Renal cortex interstitium (tissue), 15 donors: ENCODE results near the gene AQR. TPM values are rescaled to one million over a fixed set of nuclear protein-coding genes. Genes with fewer than 3 reads are reported as not detected.

Experiments used
- DNase-seq, 11 donors: peaks; one replicate each; pipeline ENCODE4 v3.0.0-alpha.2; 2013; ENCODE audit warnings: low read depth in 9 of 11, low spot score in 4 of 11; ENCODE audit errors: extremely low read depth in 1 of 11
- long read RNA-seq, 16 experiments: transcript quantifications; one replicate each; lab custom pipeline, GENCODE V29; 2026
- polyA plus RNA-seq, 3 donors: library from polyadenylated mRNA; unstranded; fragments of 120-200 nt; gene quantifications; one replicate each; pipeline ENCODE4 v1.2.1, GENCODE V29; 2013; ENCODE audit not compliant: insufficient read length in 3 of 3

Gene AQR
- 10 to 100 TPM; 36.4 to 44.8 (median 41.8) TPM for polyA plus RNA-seq
- long read RNA-seq, donor 1, partial matches to known transcripts = 0 of 4 reads
- long read RNA-seq, donor 1, other reads (novel, unspliced or antisense) = 0 of 4 reads
- long read RNA-seq, donor 2, full-length matches to known transcripts = 3 of 3 reads
- long read RNA-seq, donor 2, partial matches to known transcripts = 0 of 3 reads
- long read RNA-seq, donor 2, other reads (novel, unspliced or antisense) = 0 of 3 reads
- long read RNA-seq, donor 3, full-length matches to known transcripts = 3 of 3 reads
- long read RNA-seq, donor 3, partial matches to known transcripts = 0 of 3 reads
- long read RNA-seq, donor 3, other reads (novel, unspliced or antisense) = 0 of 3 reads
- long read RNA-seq, donor 4, full-length matches to known transcripts = 6 of 6 reads
- long read RNA-seq, donor 4, partial matches to known transcripts = 0 of 6 reads
- long read RNA-seq, donor 4, other reads (novel, unspliced or antisense) = 0 of 6 reads
- long read RNA-seq, donor 5 = 0 reads
- long read RNA-seq, donor 6, partial matches to known transcripts = 0 of 2 reads
- long read RNA-seq, donor 6, other reads (novel, unspliced or antisense) = 0 of 2 reads
- long read RNA-seq, donor 7, full-length matches to known transcripts = 4 of 4 reads
- long read RNA-seq, donor 7, partial matches to known transcripts = 0 of 4 reads
- long read RNA-seq, donor 7, other reads (novel, unspliced or antisense) = 0 of 4 reads
- long read RNA-seq, donor 8 = 0 reads
- long read RNA-seq, donor 9, full-length matches to known transcripts = 5 of 11 reads
- long read RNA-seq, donor 9, partial matches to known transcripts = 6 of 11 reads
- long read RNA-seq, donor 9, other reads (novel, unspliced or antisense) = 0 of 11 reads
- long read RNA-seq, donor 10, full-length matches to known transcripts = 3 of 3 reads
- long read RNA-seq, donor 10, partial matches to known transcripts = 0 of 3 reads
- long read RNA-seq, donor 10, other reads (novel, unspliced or antisense) = 0 of 3 reads
- long read RNA-seq, donor 11, full-length matches to known transcripts = 2 of 9 reads
- long read RNA-seq, donor 11, partial matches to known transcripts = 7 of 9 reads
- long read RNA-seq, donor 11, other reads (novel, unspliced or antisense) = 0 of 9 reads
- long read RNA-seq, donor 12, partial matches to known transcripts = 0 of 4 reads
- long read RNA-seq, donor 12, other reads (novel, unspliced or antisense) = 0 of 4 reads
- long read RNA-seq, donor 13 = 0 reads
- long read RNA-seq, donor 14, full-length matches to known transcripts = 4 of 4 reads
- long read RNA-seq, donor 14, partial matches to known transcripts = 0 of 4 reads
- long read RNA-seq, donor 14, other reads (novel, unspliced or antisense) = 0 of 4 reads
- long read RNA-seq, donor 15, full-length matches to known transcripts = 2 of 2 reads
- long read RNA-seq, donor 15, partial matches to known transcripts = 0 of 2 reads
- long read RNA-seq, donor 15, other reads (novel, unspliced or antisense) = 0 of 2 reads
- long read RNA-seq, donor 16, full-length matches to known transcripts = 15 of 26 reads
- long read RNA-seq, donor 16, partial matches to known transcripts = 11 of 26 reads
- long read RNA-seq, donor 16, other reads (novel, unspliced or antisense) = 0 of 26 reads

GRCh38 chr15:34969340-34970097, at the start of gene AQR:
Gene AQR, minus strand, starts transcription at chr15:34969742. Its CDS starts 129 bp downstream, at chr15:34969613.
- DNase-seq = peak; percentile 89 to 97 (median 93)

DNA sequence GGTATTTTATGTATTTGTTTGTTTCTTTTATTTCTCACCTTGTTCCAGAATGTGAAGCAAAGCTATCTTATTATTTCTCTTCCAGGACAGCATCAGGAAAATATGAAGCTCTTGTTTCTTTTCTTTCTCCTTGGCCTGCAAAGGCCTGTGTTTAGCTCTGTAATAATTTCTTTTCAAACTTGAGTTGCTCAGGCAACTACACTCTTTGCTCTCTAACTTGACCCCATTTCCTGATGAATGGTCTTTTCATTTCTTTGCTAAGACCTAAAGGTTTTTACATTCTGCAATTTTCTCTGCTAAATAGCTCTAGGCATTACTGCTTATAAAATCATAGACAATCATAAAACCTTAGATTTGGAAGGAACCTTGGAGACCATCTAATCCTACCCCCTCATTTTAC, 44.7 kb upstream of the AQR start:
- no peak for DNase-seq

- DNase-seq = no peak
Observed at GRCh38 chr15:35013370-35013769, 43.8 kb upstream of the AQR start.

DNA sequence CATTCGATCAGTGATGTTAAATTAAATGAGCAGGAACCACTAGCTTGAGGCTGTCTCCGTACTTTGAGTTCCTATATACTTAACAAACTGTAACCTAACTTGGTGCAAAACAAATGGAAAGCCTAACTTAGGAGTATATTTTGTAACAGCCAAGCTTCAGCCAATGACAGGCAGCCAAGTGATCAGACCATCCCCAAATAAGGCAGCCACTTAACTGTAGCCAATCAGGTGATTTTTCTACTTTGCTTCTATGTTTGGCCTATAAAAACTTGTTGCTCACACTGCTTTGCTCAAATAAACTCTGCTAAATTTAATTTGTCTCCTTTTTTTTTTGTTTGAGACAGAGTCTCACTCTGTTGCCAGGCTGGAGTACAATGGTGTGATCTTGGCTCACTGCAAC, 37.9 kb upstream of the AQR start:
- DNase-seq = no peak

GRCh38 chr15:35005933-35006332, 36.4 kb upstream of the AQR start:
- DNase-seq = no peak

DNA sequence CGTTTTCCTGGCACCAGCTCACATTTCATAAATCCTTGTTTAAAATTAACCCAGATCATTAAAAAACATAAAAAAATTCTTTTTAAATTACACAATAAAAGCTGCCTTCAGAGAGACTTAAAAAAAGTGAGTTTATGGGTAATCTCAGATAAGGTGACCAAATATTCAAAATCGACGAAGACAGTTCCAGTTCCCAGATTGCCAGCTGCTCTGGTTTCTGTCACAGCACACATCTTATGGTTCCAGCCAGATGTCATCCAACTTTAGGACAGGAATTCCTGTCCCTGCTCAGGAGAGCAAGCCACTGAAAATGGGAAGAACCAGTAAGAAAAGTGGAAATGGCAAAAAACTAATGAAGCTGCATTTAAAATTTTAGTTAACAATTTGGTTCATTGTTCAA, 34.4 kb upstream of the AQR start:
- DNase-seq = no peak

GRCh38 chr15:35000511-35000910, 31.0 kb upstream of the AQR start:
- DNase-seq = no peak

DNA sequence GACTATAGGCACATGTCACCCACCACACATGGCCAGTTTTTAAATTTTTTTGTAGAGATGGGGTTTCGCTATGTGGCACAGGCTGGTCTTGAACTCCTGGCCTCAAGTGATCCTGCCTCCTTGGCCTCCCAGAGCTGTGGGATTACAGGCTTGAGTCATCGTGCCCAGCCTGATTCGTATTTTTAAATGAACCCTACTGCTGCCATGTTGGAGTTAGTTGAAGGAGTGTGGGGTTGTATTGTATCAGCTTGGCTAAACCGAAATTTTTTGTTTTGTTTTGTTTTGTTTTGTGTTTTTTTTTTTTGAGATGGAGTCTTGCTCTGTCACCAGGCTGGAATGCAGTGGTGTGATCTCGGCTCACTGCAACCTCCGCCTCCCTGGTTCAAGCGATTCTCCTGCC, 30.4 kb upstream of the AQR start:
- DNase-seq = no peak

- no peak for DNase-seq
Observed at GRCh38 chr15:34994925-34995324, 25.4 kb upstream of the AQR start.

GRCh38 chr15:34993877-34994276, 24.3 kb upstream of the AQR start:
- DNase-seq = no peak

DNA sequence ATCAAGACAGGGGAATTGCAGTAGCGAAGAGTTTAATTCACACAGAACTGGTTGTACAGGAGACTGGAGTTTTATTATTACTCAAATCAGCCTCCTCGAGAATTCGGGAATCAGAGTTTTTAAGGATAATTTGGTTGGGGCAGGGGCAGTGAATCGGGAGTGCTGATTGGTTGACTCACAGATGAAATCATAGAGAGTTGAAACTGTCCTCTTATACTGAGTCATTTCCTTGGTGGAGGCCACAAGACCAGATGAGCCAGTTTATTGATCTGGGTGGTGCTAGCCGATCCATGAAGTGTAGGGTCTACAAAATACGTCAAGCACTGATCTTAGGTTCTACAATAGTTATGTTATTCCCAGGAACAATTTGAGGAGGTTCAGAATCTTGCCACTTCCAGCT, 23.9 kb upstream of the AQR start:
- no peak for DNase-seq

GRCh38 chr15:34988027-34988902, 18.7 kb upstream of the AQR start, which contains the start of gene ZNF770:
Gene ZNF770, minus strand, starts transcription at chr15:34988287. Its CDS starts 4,853 bp downstream, at chr15:34983434.
- DNase-seq = peak; percentile 71 to 90 (median 75)

- no peak for DNase-seq
Observed at GRCh38 chr15:34987609-34988026, 18.1 kb upstream of the AQR start.

DNA sequence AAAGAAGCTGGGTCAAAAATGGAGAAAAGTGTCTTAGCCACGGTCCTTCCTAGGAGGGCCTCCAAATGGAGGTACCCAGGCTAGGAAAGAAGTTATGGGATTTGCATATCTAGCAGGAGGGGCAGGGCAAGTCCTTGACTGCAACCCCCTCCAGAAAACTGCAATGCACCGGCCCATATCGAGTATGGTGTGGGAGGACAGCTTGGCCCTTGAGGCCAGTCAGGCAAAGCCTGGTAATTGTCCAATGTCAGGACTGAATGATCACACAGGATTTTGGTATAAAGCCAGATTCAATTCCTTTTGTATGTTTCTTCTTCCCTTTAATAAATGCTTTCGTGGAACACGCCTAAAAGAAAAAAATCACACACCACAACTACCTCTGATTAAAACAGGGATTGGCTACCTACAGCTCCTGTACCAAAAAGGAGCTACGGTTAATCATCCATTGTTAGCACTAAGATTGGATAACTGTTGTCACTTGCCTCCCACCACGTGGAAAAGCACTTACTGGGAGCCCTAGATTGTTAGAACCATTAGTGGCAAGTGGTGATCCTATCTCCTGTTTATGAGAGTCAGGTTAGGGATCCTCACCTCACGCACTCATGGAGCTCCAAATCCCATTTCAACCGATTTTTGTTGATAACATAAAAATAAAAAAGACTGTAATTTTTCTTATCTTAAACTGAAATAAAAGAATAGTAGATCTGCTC, 17.4 kb upstream of the AQR start:
- DNase-seq = peak in 3 of 11 donors; percentile 27 to 42 (median 35)

DNA sequence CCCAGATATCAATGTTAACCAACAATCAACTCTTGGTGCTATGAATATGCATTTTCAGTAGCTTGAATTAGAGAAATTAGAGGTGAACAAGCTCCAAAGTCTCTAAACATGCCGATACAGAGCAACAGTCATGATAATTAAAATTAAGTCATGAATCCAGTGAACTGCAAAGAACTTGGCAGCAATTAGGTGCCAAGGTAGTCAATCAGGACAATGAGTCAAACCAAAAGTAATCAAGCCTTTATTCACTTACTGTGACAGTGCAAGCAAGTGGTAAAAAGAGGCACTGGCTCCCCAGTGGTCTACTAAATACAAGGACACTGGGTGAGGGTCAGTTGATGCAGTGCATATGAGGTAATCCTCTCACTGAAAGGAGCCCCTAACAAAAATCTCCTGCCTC, 16.8 kb upstream of the AQR start:
- DNase-seq = no peak
